K562 (cell line): Measurements from ENCODE around the gene FGF2. TPM values are rescaled to one million over a fixed set of nuclear protein-coding genes. Genes with fewer than 3 reads are reported as not detected.

Experiments
- CHD1 ChIP-seq: fragments of 200-600 bp; sonication (generic); IDR thresholded peaks from one replicate; pipeline ENCODE4 v1.6.1; 2012; ENCODE audit warnings: mild to moderate bottlenecking, moderate library complexity, low read length, inconsistent platforms
- MAZ ChIP-seq, 2 experiments: fragments of 450-650 bp in 1 of 2; sonication (generic) in 1 of 2; formaldehyde crosslinking; IDR thresholded peaks in 1 of 2; conservative IDR thresholded peaks in 1 of 2; 2 replicates each; pipeline versions ENCODE4 v1.4.0 to v1.5.0; 2020; ENCODE audit warnings: mild to moderate bottlenecking in 1 of 2, missing genetic modification reagents in 1 of 2
- NRF1 ChIP-seq, 2 experiments: fragments of 450-650 bp; IDR thresholded peaks in 1 of 2; conservative IDR thresholded peaks in 1 of 2; 2 replicates each; pipeline ENCODE4 v1.6.1; 2014; ENCODE audit warnings: mild to moderate bottlenecking in 2 of 2
- polyA plus RNA-seq, 8 experiments: library from polyadenylated mRNA; depleted of rRNA in 4 of 8; stranded (reverse) in 5 of 8; unstranded in 3 of 8; fragments of >200 nt; fragmentation: Nextera tagmentation in 2 of 8; fragmentation: Illumina TruSeq in 1 of 8; extraction: Ambion mirVana in 2 of 8; extraction: Trizol in 1 of 8; gene quantifications; 2 replicates each; pipeline versions ENCODE4 v1.2.1 to v1.2.3, GENCODE V29; 2011 to 2014; ENCODE audit warnings: inconsistent platforms in 1 of 8, missing spikeins in 1 of 8
- total RNA-seq, 7 experiments: library from RNA; depleted of rRNA in 6 of 7; stranded (reverse); fragments of >200 nt in 6 of 7; fragmentation: Illumina TruSeq in 2 of 7; extraction: Trizol in 2 of 7; gene quantifications; 2 replicates each; pipeline versions ENCODE4 v1.2.1 to v1.2.3, GENCODE V29; 2011 to 2021; ENCODE audit warnings: low replicate concordance in 1 of 7
- TF ChIP-seq, protein P1 (sequence below): fragments of 450-650 bp; IDR thresholded peaks from 2 replicates; pipeline ENCODE4 v1.6.1; 2016; ENCODE audit warnings: mild to moderate bottlenecking, moderate library complexity
- TF ChIP-seq, protein P2 (sequence below): fragments of 250-450 bp; sonication (Bioruptor Pico); IDR thresholded peaks from 2 replicates; pipeline ENCODE4 v1.4.0; 2020
- TF ChIP-seq, protein P3 (sequence below): conservative IDR thresholded peaks from 2 replicates; pipeline ENCODE4 v1.6.1; 2011; ENCODE audit warnings: low read depth, mild to moderate bottlenecking, low read length; ENCODE audit not compliant: control insufficient read depth
- TF ChIP-seq, protein P4 (sequence below): sonication (generic); formaldehyde crosslinking; IDR thresholded peaks from 2 replicates; pipeline ENCODE4 v1.9.0; 2022; ENCODE audit warnings: mild to moderate bottlenecking, missing genetic modification reagents

FGF2 gene
- total and polyA plus RNA-seq, 9 of the 15 experiments (the other 6 are each of a cell fraction or from before 2014, with no cell fraction given): 2.5 to 19.4 (median 9.2) TPM

DNA sequence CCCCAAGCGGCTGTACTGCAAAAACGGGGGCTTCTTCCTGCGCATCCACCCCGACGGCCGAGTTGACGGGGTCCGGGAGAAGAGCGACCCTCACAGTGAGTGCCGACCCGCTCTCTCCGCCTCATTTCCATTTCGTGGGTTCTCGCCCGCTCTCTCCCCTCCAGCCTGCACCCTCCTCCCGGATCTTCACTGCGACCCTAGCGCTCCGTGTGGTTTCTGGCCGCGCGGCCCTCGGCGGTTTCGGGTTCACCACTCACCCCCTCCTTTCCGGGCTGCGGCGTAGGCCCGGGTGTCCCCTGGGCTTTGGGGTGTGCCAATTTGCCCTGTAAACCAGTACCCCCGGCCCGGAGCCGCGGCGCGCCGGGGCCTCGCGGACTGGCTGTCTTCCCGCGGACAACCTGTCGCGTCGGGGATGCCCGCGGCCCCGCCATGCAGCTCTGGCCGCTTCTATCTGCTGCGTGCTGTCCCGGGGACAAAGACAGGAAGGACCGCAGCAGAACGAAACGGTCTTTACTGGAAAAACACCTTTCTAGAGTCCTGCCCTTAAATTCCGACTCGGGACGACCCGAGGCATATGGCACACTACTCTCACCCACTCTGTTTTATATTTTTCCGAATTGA lies 737 bp downstream of the FGF2 start (continued):
- TF ChIP-seq, protein P1, sequence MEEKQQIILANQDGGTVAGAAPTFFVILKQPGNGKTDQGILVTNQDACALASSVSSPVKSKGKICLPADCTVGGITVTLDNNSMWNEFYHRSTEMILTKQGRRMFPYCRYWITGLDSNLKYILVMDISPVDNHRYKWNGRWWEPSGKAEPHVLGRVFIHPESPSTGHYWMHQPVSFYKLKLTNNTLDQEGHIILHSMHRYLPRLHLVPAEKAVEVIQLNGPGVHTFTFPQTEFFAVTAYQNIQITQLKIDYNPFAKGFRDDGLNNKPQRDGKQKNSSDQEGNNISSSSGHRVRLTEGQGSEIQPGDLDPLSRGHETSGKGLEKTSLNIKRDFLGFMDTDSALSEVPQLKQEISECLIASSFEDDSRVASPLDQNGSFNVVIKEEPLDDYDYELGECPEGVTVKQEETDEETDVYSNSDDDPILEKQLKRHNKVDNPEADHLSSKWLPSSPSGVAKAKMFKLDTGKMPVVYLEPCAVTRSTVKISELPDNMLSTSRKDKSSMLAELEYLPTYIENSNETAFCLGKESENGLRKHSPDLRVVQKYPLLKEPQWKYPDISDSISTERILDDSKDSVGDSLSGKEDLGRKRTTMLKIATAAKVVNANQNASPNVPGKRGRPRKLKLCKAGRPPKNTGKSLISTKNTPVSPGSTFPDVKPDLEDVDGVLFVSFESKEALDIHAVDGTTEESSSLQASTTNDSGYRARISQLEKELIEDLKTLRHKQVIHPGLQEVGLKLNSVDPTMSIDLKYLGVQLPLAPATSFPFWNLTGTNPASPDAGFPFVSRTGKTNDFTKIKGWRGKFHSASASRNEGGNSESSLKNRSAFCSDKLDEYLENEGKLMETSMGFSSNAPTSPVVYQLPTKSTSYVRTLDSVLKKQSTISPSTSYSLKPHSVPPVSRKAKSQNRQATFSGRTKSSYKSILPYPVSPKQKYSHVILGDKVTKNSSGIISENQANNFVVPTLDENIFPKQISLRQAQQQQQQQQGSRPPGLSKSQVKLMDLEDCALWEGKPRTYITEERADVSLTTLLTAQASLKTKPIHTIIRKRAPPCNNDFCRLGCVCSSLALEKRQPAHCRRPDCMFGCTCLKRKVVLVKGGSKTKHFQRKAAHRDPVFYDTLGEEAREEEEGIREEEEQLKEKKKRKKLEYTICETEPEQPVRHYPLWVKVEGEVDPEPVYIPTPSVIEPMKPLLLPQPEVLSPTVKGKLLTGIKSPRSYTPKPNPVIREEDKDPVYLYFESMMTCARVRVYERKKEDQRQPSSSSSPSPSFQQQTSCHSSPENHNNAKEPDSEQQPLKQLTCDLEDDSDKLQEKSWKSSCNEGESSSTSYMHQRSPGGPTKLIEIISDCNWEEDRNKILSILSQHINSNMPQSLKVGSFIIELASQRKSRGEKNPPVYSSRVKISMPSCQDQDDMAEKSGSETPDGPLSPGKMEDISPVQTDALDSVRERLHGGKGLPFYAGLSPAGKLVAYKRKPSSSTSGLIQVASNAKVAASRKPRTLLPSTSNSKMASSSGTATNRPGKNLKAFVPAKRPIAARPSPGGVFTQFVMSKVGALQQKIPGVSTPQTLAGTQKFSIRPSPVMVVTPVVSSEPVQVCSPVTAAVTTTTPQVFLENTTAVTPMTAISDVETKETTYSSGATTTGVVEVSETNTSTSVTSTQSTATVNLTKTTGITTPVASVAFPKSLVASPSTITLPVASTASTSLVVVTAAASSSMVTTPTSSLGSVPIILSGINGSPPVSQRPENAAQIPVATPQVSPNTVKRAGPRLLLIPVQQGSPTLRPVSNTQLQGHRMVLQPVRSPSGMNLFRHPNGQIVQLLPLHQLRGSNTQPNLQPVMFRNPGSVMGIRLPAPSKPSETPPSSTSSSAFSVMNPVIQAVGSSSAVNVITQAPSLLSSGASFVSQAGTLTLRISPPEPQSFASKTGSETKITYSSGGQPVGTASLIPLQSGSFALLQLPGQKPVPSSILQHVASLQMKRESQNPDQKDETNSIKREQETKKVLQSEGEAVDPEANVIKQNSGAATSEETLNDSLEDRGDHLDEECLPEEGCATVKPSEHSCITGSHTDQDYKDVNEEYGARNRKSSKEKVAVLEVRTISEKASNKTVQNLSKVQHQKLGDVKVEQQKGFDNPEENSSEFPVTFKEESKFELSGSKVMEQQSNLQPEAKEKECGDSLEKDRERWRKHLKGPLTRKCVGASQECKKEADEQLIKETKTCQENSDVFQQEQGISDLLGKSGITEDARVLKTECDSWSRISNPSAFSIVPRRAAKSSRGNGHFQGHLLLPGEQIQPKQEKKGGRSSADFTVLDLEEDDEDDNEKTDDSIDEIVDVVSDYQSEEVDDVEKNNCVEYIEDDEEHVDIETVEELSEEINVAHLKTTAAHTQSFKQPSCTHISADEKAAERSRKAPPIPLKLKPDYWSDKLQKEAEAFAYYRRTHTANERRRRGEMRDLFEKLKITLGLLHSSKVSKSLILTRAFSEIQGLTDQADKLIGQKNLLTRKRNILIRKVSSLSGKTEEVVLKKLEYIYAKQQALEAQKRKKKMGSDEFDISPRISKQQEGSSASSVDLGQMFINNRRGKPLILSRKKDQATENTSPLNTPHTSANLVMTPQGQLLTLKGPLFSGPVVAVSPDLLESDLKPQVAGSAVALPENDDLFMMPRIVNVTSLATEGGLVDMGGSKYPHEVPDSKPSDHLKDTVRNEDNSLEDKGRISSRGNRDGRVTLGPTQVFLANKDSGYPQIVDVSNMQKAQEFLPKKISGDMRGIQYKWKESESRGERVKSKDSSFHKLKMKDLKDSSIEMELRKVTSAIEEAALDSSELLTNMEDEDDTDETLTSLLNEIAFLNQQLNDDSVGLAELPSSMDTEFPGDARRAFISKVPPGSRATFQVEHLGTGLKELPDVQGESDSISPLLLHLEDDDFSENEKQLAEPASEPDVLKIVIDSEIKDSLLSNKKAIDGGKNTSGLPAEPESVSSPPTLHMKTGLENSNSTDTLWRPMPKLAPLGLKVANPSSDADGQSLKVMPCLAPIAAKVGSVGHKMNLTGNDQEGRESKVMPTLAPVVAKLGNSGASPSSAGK: peak; percentile 57
- TF ChIP-seq, protein P2, sequence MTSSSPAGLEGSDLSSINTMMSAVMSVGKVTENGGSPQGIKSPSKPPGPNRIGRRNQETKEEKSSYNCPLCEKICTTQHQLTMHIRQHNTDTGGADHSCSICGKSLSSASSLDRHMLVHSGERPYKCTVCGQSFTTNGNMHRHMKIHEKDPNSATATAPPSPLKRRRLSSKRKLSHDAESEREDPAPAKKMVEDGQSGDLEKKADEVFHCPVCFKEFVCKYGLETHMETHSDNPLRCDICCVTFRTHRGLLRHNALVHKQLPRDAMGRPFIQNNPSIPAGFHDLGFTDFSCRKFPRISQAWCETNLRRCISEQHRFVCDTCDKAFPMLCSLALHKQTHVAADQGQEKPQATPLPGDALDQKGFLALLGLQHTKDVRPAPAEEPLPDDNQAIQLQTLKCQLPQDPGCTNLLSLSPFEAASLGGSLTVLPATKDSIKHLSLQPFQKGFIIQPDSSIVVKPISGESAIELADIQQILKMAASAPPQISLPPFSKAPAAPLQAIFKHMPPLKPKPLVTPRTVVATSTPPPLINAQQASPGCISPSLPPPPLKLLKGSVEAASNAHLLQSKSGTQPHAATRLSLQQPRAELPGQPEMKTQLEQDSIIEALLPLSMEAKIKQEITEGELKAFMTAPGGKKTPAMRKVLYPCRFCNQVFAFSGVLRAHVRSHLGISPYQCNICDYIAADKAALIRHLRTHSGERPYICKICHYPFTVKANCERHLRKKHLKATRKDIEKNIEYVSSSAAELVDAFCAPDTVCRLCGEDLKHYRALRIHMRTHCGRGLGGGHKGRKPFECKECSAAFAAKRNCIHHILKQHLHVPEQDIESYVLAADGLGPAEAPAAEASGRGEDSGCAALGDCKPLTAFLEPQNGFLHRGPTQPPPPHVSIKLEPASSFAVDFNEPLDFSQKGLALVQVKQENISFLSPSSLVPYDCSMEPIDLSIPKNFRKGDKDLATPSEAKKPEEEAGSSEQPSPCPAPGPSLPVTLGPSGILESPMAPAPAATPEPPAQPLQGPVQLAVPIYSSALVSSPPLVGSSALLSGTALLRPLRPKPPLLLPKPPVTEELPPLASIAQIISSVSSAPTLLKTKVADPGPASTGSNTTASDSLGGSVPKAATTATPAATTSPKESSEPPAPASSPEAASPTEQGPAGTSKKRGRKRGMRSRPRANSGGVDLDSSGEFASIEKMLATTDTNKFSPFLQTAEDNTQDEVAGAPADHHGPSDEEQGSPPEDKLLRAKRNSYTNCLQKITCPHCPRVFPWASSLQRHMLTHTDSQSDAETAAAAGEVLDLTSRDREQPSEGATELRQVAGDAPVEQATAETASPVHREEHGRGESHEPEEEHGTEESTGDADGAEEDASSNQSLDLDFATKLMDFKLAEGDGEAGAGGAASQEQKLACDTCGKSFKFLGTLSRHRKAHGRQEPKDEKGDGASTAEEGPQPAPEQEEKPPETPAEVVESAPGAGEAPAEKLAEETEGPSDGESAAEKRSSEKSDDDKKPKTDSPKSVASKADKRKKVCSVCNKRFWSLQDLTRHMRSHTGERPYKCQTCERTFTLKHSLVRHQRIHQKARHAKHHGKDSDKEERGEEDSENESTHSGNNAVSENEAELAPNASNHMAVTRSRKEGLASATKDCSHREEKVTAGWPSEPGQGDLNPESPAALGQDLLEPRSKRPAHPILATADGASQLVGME (CRISPR knock-in tag): peak; percentile 76; the same call in 1 of the 2 replicates
- TF ChIP-seq CHD1 (peak; percentile 70), MAZ (CRISPR knock-in tag; conservative IDR thresholded peaks at IDR 0.05 in 1 of 2, IDR thresholded peaks at IDR 0.05 in 1 of 2) (peak; percentile 36 to 86; a peak in 2 of 4 replicates), NRF1 (conservative IDR thresholded peaks at IDR 0.05 in 1 of 2, IDR thresholded peaks at IDR 0.05 in 1 of 2) (no peak)
- TF ChIP-seq, protein P3, sequence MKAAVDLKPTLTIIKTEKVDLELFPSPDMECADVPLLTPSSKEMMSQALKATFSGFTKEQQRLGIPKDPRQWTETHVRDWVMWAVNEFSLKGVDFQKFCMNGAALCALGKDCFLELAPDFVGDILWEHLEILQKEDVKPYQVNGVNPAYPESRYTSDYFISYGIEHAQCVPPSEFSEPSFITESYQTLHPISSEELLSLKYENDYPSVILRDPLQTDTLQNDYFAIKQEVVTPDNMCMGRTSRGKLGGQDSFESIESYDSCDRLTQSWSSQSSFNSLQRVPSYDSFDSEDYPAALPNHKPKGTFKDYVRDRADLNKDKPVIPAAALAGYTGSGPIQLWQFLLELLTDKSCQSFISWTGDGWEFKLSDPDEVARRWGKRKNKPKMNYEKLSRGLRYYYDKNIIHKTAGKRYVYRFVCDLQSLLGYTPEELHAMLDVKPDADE: 0 out of 2 replicates have a peak, but pooled peaks have one; percentile 17
- TF ChIP-seq, protein P4, sequence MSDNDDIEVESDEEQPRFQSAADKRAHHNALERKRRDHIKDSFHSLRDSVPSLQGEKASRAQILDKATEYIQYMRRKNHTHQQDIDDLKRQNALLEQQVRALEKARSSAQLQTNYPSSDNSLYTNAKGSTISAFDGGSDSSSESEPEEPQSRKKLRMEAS (CRISPR knock-in tag): peak; percentile 57
